Measurements from ENCODE around the gene MARCHF9. TPM values are rescaled to one million over a fixed set of nuclear protein-coding genes. Genes with fewer than 3 reads are reported as not detected.
A peak's percentile ranks its signal among the peaks of the same experiment; 100 is the strongest.

Gene MARCHF9
- total RNA-seq, 1 donor from 2014 or later = 21.8 TPM

GRCh38 chr12:57737467-57738460 lies 17.1 kb upstream of the MARCHF9 start:
- Mint-ChIP-seq H3K27ac (no peak overlapping the region), H3K4me3 (no peak overlapping the region), H3K9me3 (no peaks in the 10 kb centered on the region), H3K4me1 (ENCODE audit: low read depth) (peaks cover 31% of the 10 kb centered on the region), H3K36me3 (ENCODE audit: low read depth) (peaks cover 19% of the 10 kb centered on the region), H3K27me3 (ENCODE audit: insufficient read depth) (no peaks in the 10 kb centered on the region)
- no peak for DNase-seq (ENCODE audit: low spot score)
- intact Hi-C loops (cut with micrococcal nuclease) = no loop called here

GRCh38 chr12:57738661-57739237 lies 16.2 kb upstream of the MARCHF9 start, which contains the start of gene AGAP2:
AGAP2 (minus strand) TSS chr12:57738742; CDS start chr12:57738246, 496 bp downstream.
- Mint-ChIP-seq H3K4me1 (ENCODE audit: low read depth) (peaks cover 32% of the 10 kb centered on the region), H3K27me3 (ENCODE audit: insufficient read depth) (no peaks in the 10 kb centered on the region)
- intact Hi-C loops (cut with micrococcal nuclease) = no loop called here

GRCh38 chr12:57739387-57739786 lies 15.5 kb upstream of the MARCHF9 start:
- H3K9me3 Mint-ChIP-seq = no peaks in the 10 kb centered on the region
- DNase-seq (ENCODE audit: low spot score) = no peak
- H3K4me1 Mint-ChIP-seq (ENCODE audit: low read depth) = peaks cover 39% of the 10 kb centered on the region
- peak overlapping the region; percentile 70 for H3K27ac Mint-ChIP-seq
- H3K36me3 Mint-ChIP-seq (ENCODE audit: low read depth) = peaks cover 15% of the 10 kb centered on the region
- peak overlapping the region; percentile 65 for H3K4me3 Mint-ChIP-seq
- intact Hi-C loops (cut with micrococcal nuclease) = no loop called here
- no peaks in the 10 kb centered on the region for H3K27me3 Mint-ChIP-seq (ENCODE audit: insufficient read depth)

More at GRCh38 chr12:57738661-57739237, 16.2 kb upstream of the MARCHF9 start, which contains the start of gene AGAP2:
- no peak for DNase-seq (ENCODE audit: low spot score)
- Mint-ChIP-seq H3K4me3 (peak within 1 kb of the TSS; percentile 65), H3K36me3 (ENCODE audit: low read depth) (peaks cover 15% of the 10 kb centered on the region), H3K9me3 (no peaks in the 10 kb centered on the region), H3K27ac (peak within 1 kb of the TSS; percentile 70)

- H3K36me3 Mint-ChIP-seq (ENCODE audit: low read depth) = peaks cover 14% of the 10 kb centered on the region
- no peaks in the 10 kb centered on the region for H3K27me3 Mint-ChIP-seq (ENCODE audit: insufficient read depth)
- H3K27ac Mint-ChIP-seq = peak overlapping the region; percentile 89
- H3K4me3 Mint-ChIP-seq = peak overlapping the region; percentile 88
- H3K9me3 Mint-ChIP-seq = no peaks in the 10 kb centered on the region
- intact Hi-C loops (cut with micrococcal nuclease) = loop anchor here (5.0 kb wide), 3 partner anchors 128 to 1857 kb away; partner anchors contain the start of genes ARHGAP9, ARHGEF25 and SLC16A7
- no peak for DNase-seq (ENCODE audit: low spot score)
- H3K4me1 Mint-ChIP-seq (ENCODE audit: low read depth) = peaks cover 45% of the 10 kb centered on the region
These were observed 14.9 kb upstream of the MARCHF9 start for GRCh38 chr12:57739914-57740538.

GRCh38 chr12:57740656-57741412 lies 14.1 kb upstream of the MARCHF9 start:
- Mint-ChIP-seq H3K4me1 (ENCODE audit: low read depth) (peaks cover 51% of the 10 kb centered on the region), H3K36me3 (ENCODE audit: low read depth) (peaks cover 14% of the 10 kb centered on the region), H3K9me3 (no peaks in the 10 kb centered on the region), H3K4me3 (peak overlapping the region; percentile 88), H3K27me3 (ENCODE audit: insufficient read depth) (no peaks in the 10 kb centered on the region), H3K27ac (peak overlapping the region; percentile 89)
- intact Hi-C loops (cut with micrococcal nuclease) = loop anchor here (5.0 kb wide), 3 partner anchors 129 to 1856 kb away; partner anchors contain the start of genes ARHGAP9, ARHGEF25 and SLC16A7
- DNase-seq (ENCODE audit: low spot score) = peak; percentile 81

GRCh38 chr12:57741413-57741789 lies 13.5 kb upstream of the MARCHF9 start:
- peak overlapping the region; percentile 89 for H3K27ac Mint-ChIP-seq
- peak overlapping the region; percentile 88 for H3K4me3 Mint-ChIP-seq
- DNase-seq (ENCODE audit: low spot score) = no peak
- no peaks in the 10 kb centered on the region for H3K27me3 Mint-ChIP-seq (ENCODE audit: insufficient read depth)
- H3K9me3 Mint-ChIP-seq = no peaks in the 10 kb centered on the region
- intact Hi-C loops (cut with micrococcal nuclease) = loop anchor here (5.0 kb wide), 3 partner anchors 129 to 1856 kb away; partner anchors contain the start of genes ARHGAP9, ARHGEF25 and SLC16A7
- peaks cover 13% of the 10 kb centered on the region for H3K36me3 Mint-ChIP-seq (ENCODE audit: low read depth)
- peaks cover 56% of the 10 kb centered on the region for H3K4me1 Mint-ChIP-seq (ENCODE audit: low read depth)

- peaks cover 15% of the 10 kb centered on the region for H3K36me3 Mint-ChIP-seq (ENCODE audit: low read depth)
- peak; percentile 72 for DNase-seq (ENCODE audit: low spot score)
- H3K27me3 Mint-ChIP-seq (ENCODE audit: insufficient read depth) = no peaks in the 10 kb centered on the region
- H3K4me3 Mint-ChIP-seq = peak overlapping the region; percentile 88
- intact Hi-C loops (cut with micrococcal nuclease) = loop anchor here (1.0 to 5.0 kb wide), 6 partner anchors 48 to 1855 kb away; partner anchors contain the start of genes ARHGAP9, ARHGEF25, B4GALNT1 and OS9
- no peaks in the 10 kb centered on the region for H3K9me3 Mint-ChIP-seq
- H3K4me1 Mint-ChIP-seq (ENCODE audit: low read depth) = peaks cover 63% of the 10 kb centered on the region
- peak overlapping the region; percentile 89 for H3K27ac Mint-ChIP-seq
These were observed 12.8 kb upstream of the MARCHF9 start for GRCh38 chr12:57741844-57742738.

- peak overlapping the region; percentile 92 for H3K27ac Mint-ChIP-seq
- no peaks in the 10 kb centered on the region for H3K9me3 Mint-ChIP-seq
- no peak for DNase-seq (ENCODE audit: low spot score)
- no peaks in the 10 kb centered on the region for H3K27me3 Mint-ChIP-seq (ENCODE audit: insufficient read depth)
- peak overlapping the region; percentile 94 for H3K4me3 Mint-ChIP-seq
- intact Hi-C loops (cut with micrococcal nuclease) = loop anchor here (1.0 to 5.0 kb wide), 7 partner anchors 9 to 1854 kb away; partner anchors contain the start of genes ARHGAP9, ARHGEF25, CDK4 and DCTN2
- H3K36me3 Mint-ChIP-seq (ENCODE audit: low read depth) = peaks cover 25% of the 10 kb centered on the region
- H3K4me1 Mint-ChIP-seq (ENCODE audit: low read depth) = peaks cover 66% of the 10 kb centered on the region
These were observed 11.1 kb upstream of the MARCHF9 start for GRCh38 chr12:57743769-57744168.

- H3K4me3 Mint-ChIP-seq = peak overlapping the region; percentile 94
- peaks cover 67% of the 10 kb centered on the region for H3K4me1 Mint-ChIP-seq (ENCODE audit: low read depth)
- no peaks in the 10 kb centered on the region for H3K27me3 Mint-ChIP-seq (ENCODE audit: insufficient read depth)
- H3K9me3 Mint-ChIP-seq = no peaks in the 10 kb centered on the region
- peak overlapping the region; percentile 92 for H3K27ac Mint-ChIP-seq
- intact Hi-C loops (cut with micrococcal nuclease) = loop anchor here (1.0 to 5.0 kb wide), 7 partner anchors 8 to 1853 kb away; partner anchors contain the start of genes ARHGAP9, ARHGEF25, CDK4 and DCTN2
- peak; percentile 69 for DNase-seq (ENCODE audit: low spot score)
- peaks cover 25% of the 10 kb centered on the region for H3K36me3 Mint-ChIP-seq (ENCODE audit: low read depth)
These were observed 10.6 kb upstream of the MARCHF9 start for GRCh38 chr12:57744194-57744776.

GRCh38 chr12:57744777-57745484 lies 10.0 kb upstream of the MARCHF9 start, which contains the start of gene TSPAN31:
TSPAN31 (plus strand) TSS chr12:57745039; CDS start chr12:57745155, 116 bp downstream.
- intact Hi-C loops (cut with micrococcal nuclease) = loop anchor here (1.0 to 5.0 kb wide), 7 partner anchors 7 to 1852 kb away; partner anchors contain the start of genes ARHGAP9, ARHGEF25, CDK4 and DCTN2
- Mint-ChIP-seq H3K4me1 (ENCODE audit: low read depth) (peaks cover 63% of the 10 kb centered on the region), H3K27ac (peak within 1 kb of the TSS; percentile 92), H3K36me3 (ENCODE audit: low read depth) (peaks cover 24% of the 10 kb centered on the region), H3K9me3 (no peaks in the 10 kb centered on the region), H3K27me3 (ENCODE audit: insufficient read depth) (no peaks in the 10 kb centered on the region), H3K4me3 (peak within 1 kb of the TSS; percentile 94)
- peak; percentile 90 for DNase-seq (ENCODE audit: low spot score)
